Measurements from ENCODE around the gene SHROOM3.

GRCh38 chr4:76639288-76639687 is 204.3 kb downstream of the SHROOM3 start:
- TF ChIP-seq POLR2A (IDR thresholded peaks at IDR 0.05; ENCODE audit: low read length): no peak
- no peak for TF ChIP-seq GATA1 (IDR thresholded peaks at IDR 0.05; ENCODE audit: low read depth, low read length)

Measured in erythroblast (primary cell).